HTR-8/SVneo (cell line): ENCODE data around the gene SELENOK.
"Not testable (repeated sequence)": the region's sequence is repeated elsewhere in the genome, so short reads cannot be mapped to it uniquely, and the experiment has no call there.

Experiments
- DNase-seq: peaks from one replicate; pipeline ENCODE4 v3.0.0; 2011; ENCODE audit warnings: low spot score, mixed read lengths; ENCODE audit not compliant: insufficient read length
- FAIRE-seq: peaks from 2 replicates; lab custom pipeline; 2011; peaks lifted over from hg19 to GRCh38; lab: Jason Lieb, UNC

The SELENOK gene

GRCh38 chr3:53891497-53892285 is at the start of gene SELENOK:
Gene SELENOK (minus strand): TSS chr3:53891859.
- DNase-seq (peak; percentile 93), FAIRE-seq (peak; percentile 96)

DNA sequence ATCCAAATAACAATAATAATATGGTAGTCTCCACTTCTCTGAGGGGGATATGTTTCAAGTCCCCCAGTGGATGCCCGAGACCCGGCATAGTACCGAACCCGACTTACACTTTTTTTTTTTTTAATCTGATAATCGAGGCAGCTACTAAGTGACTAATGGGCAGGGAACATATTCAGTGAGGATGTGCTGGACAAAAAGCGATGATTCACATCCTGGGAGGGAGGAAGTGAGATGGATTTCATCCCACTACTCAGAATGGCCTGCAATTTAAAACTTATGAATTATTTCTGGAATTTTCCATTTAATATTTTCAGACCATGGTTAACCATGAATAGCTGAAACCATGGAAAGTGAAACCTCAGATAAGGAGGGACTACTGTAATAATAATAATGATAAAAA is 49.5 kb upstream of the SELENOK start:
- DNase-seq (no peak), FAIRE-seq (no peak)

DNA sequence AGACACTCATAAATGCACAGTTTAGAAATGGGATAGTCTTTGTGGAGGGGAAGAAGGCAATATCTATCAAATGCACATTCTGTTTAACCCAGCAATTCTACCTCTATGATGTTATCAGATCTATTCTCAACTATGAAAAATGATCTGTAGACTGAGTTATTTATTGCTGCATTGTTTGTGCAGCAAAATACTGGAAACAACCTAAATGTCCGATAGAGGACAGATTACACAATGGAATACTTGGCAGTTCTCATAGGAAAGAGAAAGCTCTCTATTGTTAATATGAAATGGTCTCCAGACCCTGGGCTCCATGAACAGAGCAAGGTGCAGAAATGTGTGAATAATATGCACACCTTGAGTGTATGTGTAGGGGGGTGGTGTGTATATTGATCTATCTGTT is 49.0 kb upstream of the SELENOK start:
- FAIRE-seq = no peak
- DNase-seq = no peak

DNA sequence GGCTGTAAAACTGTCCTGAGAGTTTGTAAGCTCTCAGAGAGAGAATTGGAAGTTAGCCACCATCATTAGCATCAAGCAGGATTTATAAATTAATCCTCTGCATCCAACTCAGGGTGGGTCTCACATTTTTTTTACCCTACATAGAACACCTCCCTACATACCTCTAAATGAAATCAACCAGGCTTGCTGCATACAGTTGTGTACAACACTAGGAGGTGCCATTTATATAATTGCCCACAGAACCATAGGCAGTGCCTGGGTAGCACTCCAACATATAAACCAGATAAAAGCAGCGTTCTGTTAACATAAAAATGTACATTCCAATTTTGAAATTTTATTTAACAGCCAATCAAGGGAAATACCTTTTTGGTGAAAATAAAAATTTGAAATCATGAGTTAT is 48.2 kb upstream of the SELENOK start:
- no peak for DNase-seq
- FAIRE-seq = peak; percentile 20

- FAIRE-seq (no peak), DNase-seq (no peak)
Observed at GRCh38 chr3:53939086-53939582, 47.5 kb upstream of the SELENOK start.

DNA sequence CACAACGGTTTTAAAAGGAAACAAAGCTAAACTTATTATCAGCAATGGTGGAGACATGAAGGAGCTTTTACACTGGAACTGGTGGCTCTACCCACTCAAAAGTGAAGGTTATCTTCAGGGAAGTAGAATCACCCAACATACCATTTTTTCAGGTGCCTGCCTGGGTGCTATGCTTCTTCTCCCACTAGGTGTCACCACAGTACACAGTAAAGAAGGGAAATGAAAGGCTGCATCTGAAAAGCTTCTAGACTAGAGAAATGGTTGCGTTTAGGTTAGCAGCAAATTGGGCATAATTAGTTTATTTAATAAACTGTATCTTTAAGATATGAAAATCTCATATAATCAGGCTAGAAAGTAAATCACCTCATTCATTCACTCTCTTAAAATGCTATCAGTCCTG is 47.0 kb upstream of the SELENOK start:
- FAIRE-seq (peak; percentile 28), DNase-seq (peak; percentile 43)

DNA sequence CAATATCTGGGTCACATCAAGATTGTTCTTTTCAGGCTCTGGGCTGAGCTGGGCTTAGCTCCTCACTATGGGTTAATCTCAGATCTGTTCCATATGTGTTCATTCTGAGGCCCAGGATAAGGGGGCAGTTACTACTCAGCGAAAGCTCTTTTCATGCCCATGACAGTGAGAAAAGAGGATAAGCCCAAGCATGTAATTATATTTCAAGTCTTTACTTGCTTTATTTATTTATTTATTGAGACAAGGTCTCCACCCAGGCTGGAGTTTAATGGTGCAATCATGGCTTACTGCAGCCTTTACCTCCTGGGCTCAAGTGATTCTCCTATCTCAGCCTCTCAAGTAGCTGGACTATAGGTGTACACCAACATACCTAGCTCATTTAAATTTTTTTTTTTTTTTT is 44.7 kb upstream of the SELENOK start:
- FAIRE-seq = no peak
- no peak for DNase-seq

GRCh38 chr3:53935283-53935901 is 43.7 kb upstream of the SELENOK start:
- FAIRE-seq = no peak

DNA sequence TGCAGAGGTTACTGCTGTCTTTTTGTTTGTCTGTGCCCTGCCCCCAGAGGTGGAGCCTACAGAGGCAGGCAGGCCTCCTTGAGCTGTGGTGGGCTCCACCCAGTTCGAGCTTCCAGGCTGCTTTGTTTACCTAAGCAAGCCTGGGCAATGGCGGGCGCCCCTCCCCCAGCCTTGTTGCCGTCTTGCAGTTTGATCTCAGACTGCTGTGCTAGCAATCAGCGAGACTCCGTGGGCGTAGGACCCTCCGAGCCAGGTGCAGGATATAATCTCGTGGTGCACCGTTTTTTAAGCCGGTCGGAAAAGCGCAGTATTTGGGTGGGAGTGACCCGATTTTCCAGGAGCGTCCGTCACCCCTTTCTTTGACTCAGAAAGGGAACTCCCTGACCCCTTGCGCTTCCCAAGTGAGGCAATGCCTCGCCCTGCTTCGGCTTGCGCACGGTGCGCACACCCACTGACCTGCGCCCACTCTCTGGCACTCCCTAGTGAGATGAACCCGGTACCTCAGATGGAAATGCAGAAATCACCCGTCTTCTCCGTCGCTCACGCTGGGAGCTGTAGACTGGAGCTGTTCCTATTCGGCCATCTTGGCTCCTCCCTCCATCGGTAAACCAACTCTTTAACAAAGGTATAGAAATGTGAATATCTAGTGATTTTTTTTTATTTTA is 35.7 kb upstream of the SELENOK start:
- not testable (repeated sequence) for DNase-seq, FAIRE-seq

More at GRCh38 chr3:53935283-53935901, 43.7 kb upstream of the SELENOK start:
- no peak for DNase-seq

GRCh38 chr3:53921296-53921695 is 29.6 kb upstream of the SELENOK start:
- FAIRE-seq (no peak), DNase-seq (no peak)

DNA sequence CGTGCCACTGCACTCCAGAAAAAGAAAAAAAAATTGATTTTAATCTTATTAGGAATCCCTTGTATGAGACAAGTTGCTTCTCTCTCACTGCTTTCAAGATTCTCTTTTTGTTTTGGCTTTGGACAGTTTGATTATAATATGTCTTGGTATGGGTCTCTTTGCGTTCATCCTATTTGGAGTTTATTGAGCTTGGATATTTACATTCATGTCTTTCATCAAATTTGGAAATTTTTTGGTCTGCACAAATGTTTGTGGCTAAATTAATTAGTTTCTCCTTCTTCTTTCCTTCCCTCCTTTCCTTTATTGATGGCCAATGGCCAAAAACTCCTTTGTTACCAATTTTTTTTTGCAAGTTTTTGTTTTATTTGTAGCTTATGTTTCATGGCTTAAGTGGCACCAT is 28.1 kb upstream of the SELENOK start:
- DNase-seq = no peak
- no peak for FAIRE-seq

DNA sequence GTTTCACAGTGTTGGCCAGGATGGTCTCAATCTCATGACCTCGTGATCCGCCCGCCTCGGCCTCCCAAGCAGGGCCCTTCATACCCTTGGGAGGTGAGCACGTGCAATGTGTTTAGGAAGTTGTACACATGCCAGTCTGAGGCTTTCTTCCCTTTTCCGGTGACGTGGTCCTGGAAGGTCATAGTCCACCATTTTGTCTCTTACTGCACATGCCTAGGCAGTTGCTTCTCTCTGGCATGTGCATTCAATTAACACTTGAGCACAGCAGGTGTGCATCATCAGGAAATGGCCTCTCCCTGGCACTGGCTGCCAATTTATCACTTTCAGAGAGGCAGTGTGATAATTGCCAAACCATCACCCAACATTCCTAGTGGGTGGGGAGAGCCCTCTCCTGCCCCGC is 21.7 kb upstream of the SELENOK start:
- no peak for DNase-seq
- no peak for FAIRE-seq

DNA sequence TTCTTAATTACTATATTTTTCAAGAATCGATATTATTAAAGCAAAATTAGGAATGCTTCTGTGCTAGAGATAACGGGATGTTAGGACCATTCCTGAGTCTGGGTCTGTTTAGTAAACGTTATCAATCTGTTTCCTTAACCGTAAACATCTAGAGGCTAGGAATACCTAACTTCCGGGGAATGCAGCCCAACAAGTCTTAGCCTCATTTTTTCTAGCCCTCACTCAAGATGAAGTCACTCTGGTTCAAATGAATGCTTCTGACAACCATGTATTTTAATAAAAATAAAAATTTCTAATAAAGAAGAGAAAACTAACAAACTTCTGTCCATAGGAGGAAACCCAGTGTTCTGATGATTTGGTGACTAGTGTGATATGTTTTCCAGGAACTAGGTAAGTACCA is 11.1 kb upstream of the SELENOK start:
- no peak for DNase-seq

DNA sequence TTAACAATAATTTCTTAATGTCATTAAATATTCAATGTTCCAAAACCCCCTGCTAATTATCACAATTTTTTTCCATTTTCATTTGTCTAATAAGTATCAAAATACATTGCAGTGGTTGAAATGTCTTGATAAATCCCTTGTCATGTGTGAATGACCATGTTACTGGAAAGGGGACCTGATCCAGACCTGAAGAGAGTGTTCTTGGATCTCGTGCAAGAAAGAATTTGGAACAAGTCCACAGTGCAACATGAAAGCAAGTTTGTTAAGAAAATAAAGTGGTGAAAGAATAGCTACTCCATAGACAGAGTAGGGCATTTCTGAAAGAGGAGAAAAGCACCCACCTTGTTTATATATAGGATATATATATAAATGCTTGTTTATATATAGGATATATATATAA is 10.4 kb upstream of the SELENOK start:
- DNase-seq (no peak), FAIRE-seq (no peak)

More for the DNA sequence above, 11.1 kb upstream of the SELENOK start:
- no peak for FAIRE-seq

DNA sequence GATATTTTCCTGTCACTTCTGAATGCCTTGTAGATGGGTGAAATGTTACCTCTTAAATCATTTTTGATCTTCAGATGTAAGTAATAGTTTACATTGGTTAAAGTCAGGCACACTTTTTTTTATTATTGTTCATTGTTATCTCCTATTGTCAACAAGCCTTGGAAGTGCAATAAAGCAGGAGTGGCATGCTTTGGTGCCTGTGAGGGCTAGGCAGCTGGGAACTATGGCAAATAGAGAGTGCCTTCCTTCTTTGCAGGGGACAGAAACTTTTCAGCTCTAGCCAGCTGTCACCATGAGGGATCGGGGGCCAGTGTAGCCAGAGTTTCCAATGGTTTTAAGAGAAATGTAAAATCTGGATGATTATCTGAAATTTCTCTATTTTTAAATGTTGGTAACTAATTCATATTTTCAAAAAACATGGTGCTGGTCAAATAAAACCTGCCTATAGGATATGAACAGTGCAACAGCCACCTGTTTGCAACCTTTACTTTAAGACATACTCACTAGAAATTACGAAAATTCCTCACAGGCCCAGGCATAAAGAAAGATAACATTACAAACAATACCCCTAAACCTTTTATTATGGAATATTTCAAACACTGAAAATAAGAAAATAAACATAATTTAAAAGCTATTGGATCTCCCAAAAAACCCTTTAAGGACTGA is 9.1 kb upstream of the SELENOK start:
- no peak for FAIRE-seq
- no peak for DNase-seq

DNA sequence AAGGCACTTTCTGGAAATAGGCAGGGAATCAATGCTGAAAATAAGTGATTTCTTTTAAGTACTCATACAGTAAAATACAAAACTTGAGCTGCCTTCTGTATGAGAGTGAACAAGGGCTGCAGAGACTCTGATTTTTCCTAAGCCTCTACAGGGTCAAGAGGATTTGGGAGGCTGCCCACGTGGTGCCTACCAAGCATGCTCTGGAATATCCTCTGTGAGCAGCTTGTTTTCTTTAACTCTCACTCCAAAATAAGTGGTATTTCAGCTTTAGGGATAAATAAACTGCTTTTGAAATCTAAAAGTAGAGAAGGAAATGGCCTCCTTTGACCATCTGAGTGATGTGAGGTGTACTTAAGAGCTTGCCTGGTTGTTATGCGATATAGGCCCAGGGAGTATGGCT is 8.1 kb upstream of the SELENOK start:
- FAIRE-seq (no peak), DNase-seq (no peak)

DNA sequence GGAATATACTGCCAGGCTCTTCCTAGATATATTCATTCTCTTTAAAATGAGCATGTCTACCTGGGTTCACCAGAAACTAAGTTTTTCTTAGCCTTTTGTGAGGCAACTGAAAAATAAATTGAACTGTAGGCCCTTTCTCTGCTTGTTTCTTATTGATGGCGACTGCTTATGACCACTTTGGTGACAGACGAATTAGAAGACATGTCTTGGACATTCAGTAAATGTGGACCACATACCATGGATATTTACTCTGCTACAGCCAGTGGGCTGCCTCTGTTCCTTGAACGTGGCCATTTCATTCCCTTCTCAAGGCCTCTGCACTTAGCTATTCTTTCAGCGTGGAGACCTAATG is 603 bp upstream of the SELENOK start:
- no peak for DNase-seq
- no peak for FAIRE-seq

DNA sequence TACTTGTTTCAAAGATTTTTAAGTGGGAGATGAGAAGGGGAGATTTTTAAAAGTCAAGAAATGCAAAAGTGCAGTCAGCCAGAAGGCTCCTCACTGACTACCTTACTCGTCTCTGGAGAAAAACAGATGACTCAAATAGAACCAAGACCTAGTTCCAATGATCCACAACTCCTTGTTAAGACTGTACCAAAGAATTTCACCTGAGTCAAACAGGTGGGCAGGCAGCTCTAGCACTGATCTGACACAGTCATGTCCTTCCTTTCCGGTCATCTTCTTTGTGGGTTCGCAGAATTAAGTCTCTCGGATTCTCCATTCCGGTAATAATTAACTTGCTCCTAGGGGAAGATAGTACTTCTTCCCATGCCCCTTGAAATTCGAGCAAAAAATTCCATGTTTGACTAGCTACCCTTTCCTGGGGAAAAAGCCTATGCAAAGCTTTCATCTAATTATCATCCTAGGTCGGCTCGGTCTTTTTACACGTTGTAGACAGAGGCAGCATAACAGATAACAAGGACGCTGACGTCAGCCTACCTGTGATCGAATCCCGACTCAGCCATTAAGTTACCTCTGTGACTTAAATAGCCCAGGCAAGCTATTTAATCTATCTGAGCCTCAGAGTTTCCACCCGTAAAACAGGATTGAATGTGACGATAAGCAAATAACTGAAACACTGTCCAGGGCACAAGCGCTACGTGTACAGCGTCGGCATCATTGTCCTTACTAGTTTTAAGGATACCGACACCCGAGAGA is 758 bp downstream of the SELENOK start:
- peak; percentile 7 for DNase-seq
- no peak for FAIRE-seq

- DNase-seq (no peak), FAIRE-seq (no peak)
Observed at GRCh38 chr3:53888232-53888631, 3.4 kb downstream of the SELENOK start.

GRCh38 chr3:53887446-53887845 is 4.2 kb downstream of the SELENOK start:
- FAIRE-seq (no peak), DNase-seq (no peak)
